Left colon (tissue), 2 donors: ENCODE data around the gene PDE7B. TPM values are rescaled to one million over a fixed set of nuclear protein-coding genes. Genes with fewer than 3 reads are reported as not detected.
A peak's percentile ranks its signal among the peaks of the same experiment; 100 is the strongest.

Experiments used
- ATAC-seq: fragments of 200-7000 bp; cut with Tn5 transposase; one replicate; pipeline ENCODE4 v1.9.1; 2020; ENCODE audit warnings: mild to moderate bottlenecking, moderate library complexity
- DNase-seq, 2 donors: peaks; one replicate each; pipeline ENCODE4 v3.0.0-alpha.2; 2020
- intact Hi-C, 2 donors: fragments of 100-400 bp; cut with DNase I in 1 of 2; cut with micrococcal nuclease in 1 of 2; formaldehyde crosslinking; loops; one replicate each; pipeline versions ENCODE4 v1.11.2 to v1.14.0; 2022; cut with DNase I, micrococcal nuclease
- long read RNA-seq: library from polyadenylated mRNA; unstranded; transcript quantifications from one replicate; pipeline ENCODE4 v2.0.0, GENCODE V29; 2021
- total RNA-seq, 2 donors: library from RNA; stranded (reverse); fragmentation: NEBNext Ultra II Directional; extraction: Animal tissue kit (Norgen Biotek cat#: 25700); gene quantifications; one replicate each; pipeline ENCODE4 v1.2.1, GENCODE V29; 2021
- donor health status: DM: no; HTN: no; CAD: no.
- donor health status: DM: yes; HTN: yes; CAD: no.

The PDE7B gene
- total RNA-seq: 1 to 10 TPM; 1.4 to 2.5 TPM
- long read RNA-seq, partial matches to known transcripts: 1 of 3 reads
- long read RNA-seq, other reads (novel, unspliced or antisense): 2 of 3 reads

DNA sequence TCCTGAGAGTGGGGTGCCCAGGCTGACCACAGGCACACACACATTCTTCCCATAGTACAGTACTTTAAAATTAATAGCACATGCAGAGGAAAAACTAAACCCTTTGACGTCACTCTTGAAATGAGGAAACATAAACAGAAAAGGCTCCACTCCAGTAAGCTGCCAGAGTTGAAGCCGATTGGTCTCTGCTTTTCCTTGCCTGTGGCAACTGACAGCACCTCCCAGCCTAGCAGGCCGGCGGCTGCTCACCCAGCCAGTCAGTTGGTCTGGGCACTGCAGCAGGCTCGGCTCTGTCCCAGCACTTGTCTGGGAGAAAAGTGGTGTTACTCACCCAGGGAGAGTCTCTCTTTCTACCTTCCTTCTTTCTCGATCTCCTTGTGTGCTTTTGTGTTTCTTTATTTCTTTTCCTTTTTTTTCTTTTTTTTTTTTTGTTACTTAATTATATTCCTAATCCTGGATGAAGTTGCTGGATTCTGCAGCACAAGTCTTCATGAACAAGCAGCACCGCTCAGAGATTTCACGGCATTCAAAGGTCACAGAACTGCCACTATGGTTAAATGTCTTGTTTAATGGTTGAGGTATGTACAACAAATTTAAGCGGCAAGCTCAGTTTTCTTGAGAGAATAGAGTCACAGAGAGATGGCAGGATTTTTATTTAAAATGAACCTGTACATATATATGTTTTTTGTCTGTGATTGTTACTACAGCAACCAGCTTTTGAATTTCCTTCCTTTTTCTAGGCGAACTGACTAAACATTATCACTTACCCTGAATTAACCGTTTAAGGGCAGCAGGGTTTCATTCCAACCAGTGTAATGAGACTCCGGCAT, at the start of gene PDE7B:
TSS of gene PDE7B (plus strand) at position 260 of the 830 bp plus-strand sequence.
- peak; percentile 99 for ATAC-seq
- DNase-seq: peak; percentile 72 to 80
- intact Hi-C loops: no loop called here

- intact Hi-C loops: no loop called here
- no peak for DNase-seq
- no peak for ATAC-seq
Measured at GRCh38 chr6:135801755-135802465, 49.6 kb upstream of the PDE7B start.

DNA sequence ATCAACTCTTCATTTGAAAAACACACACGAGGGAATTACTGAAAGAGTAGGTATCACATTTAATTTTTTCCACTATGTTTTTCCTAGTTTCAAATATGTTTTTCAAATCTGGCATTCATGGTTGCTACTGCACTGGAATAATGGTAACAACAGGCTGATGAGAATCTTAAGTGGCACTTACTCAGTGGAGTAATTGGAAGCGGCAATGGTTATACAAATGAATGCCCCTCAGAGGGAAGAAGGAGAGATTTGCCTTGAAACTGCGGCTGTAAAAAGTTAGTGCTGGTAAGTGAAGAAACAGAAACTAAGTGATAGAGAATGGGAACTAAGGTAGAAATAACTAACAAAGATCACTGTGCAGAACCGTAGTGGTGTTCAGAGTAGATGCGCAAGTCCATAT, 41.0 kb upstream of the PDE7B start:
- DNase-seq (no peak), ATAC-seq (no peak)
- intact Hi-C loops: no loop called here

DNA sequence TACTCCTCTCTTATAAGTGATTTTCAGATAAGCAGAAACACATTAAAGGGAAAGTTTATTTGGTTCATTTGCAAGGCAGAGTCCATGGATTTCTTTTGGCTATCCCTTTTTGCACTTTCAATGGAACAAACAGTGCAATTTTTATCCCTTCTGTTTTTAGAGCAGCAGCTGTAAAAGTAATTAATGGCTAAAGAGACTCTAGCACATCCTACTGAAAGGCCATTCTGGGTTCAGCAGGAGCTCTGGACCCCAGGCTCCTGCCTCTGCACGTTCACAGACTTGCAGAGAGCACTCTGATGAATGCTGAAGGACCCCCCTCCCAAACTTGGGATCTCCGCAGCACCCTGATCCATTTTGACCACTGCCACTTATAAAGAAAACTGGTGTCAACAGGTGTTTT, 40.3 kb upstream of the PDE7B start:
- intact Hi-C loops: no loop called here
- DNase-seq: no peak
- no peak for ATAC-seq

GRCh38 chr6:135811644-135812526, 39.6 kb upstream of the PDE7B start:
- ATAC-seq (no peak), DNase-seq (no peak)
- intact Hi-C loops: no loop called here

DNA sequence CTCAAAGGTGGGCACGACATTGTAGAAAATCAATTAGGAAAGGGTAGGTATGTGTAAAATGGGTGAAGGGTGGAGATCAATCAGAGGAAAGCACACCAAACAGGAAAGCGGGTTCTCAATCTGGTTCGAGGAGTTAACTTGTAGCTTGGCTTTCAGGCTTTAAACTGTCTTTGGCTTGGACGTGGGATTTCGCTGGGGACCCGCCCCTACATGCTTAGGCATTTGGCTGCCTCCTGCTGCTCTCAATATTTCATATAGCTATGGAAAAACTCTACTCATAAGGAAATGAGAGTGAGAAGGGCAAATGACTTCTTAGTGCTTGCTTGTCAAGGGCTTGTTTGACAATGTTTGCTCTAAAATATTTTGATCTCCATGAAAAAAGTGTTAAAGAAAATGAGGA, 38.1 kb upstream of the PDE7B start:
- no peak for DNase-seq
- no peak for ATAC-seq
- intact Hi-C loops: no loop called here

DNA sequence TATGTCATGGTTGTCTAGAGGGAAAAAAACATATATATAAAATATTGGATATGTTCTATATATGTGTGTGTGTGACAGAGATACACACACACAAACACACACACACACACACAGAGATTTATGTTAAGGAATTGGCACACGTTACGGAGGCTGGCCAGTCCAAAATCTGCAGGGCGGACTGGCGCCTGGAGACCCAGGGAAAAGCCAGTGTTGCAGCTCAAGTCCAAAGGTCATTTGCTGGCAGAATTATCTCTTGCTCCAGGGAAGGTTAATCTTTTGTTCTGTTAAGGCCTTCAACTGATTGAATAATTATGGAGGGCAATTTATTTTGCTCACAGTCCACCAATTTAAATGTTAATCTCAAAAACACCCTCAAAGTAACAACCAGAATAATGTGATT, 37.5 kb upstream of the PDE7B start:
- intact Hi-C loops: no loop called here
- DNase-seq: no peak
- ATAC-seq: no peak

DNA sequence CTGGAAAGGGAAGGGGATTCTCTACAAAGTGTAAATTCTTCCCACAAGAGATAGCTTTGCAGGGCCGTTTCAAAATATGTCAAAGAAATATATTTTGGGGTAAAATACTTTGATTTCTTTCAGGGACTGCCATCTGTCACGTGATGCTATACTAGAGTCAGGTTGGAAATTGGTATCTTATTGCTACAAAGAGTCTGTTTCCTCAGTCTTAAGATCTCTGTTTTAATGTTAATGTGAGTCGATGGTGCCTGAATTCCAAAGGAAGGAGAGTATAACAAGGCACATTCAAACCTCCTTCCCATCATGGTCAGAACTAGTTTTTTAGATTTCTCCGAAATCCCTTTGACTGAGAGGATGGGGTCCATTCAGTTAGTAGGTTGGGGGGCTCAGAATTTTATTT, 36.3 kb upstream of the PDE7B start:
- intact Hi-C loops: no loop called here

GRCh38 chr6:135817035-135817434, 34.5 kb upstream of the PDE7B start:
- ATAC-seq (no peak), DNase-seq (no peak)
- intact Hi-C loops: no loop called here

More for the DNA sequence above, 36.3 kb upstream of the PDE7B start:
- DNase-seq: no peak
- no peak for ATAC-seq

- no peak for DNase-seq
- no peak for ATAC-seq
- intact Hi-C loops: no loop called here
Measured at GRCh38 chr6:135819665-135820064, 31.8 kb upstream of the PDE7B start.

DNA sequence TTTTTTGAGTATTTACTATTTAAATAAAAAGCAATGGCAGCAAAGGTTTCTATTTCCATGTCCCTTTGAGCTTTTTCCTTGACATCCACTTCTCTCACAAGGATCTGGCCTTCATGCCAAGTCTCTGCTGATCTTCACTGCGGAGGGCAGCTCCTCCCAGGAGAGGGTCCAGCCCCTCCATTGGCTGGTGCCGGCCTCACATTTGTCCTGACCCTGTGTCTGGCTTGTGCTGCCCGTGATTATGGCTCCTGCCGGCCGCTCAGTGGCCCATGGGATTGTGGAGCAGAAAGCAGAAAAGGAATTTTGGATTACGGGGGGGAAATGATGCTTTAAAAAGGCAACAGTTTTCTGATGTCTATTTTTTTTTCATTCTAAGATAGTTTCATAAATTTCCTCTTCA, 31.2 kb upstream of the PDE7B start:
- intact Hi-C loops: no loop called here
- no peak for ATAC-seq
- no peak for DNase-seq

DNA sequence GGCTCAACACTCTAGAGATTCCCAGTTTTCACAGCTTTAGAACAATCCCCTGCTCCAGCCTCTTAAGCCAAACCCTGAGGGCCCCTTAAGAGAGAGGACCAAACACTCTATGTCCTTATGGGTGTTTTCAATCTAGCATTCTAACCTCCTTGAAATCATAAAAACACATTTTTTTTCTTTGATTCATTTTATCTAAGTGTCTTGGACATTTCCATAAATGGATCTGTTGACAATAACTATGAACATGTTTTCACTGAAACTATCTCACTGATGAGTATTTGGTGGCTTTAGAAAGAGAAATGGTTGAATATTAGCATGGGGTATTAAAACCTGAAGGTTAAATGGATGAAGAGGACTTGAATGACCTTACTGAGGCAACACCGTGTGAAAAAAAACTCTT, 27.6 kb upstream of the PDE7B start:
- DNase-seq (no peak), ATAC-seq (no peak)
- intact Hi-C loops: no loop called here

- ATAC-seq (no peak), DNase-seq (no peak)
- intact Hi-C loops: no loop called here
Measured at GRCh38 chr6:135826236-135826804, 25.2 kb upstream of the PDE7B start.

DNA sequence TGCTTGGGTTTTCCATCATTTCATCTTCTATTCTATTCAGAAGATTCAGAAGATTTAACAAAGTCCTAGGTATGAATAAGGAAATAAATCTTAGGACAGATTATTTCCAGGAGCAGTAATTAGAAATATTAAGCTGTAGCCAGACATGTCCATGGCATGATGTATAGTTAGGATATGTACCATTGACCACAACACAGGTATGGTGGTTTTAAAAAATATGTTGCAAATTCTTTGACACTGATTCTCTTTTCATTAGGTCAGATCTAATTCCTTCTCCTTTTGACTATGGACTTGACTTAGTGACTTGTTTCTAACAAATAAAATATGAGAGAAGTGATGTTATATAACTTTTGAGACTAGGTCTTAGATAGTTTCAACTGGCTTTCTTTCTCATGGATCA, 23.5 kb upstream of the PDE7B start:
- intact Hi-C loops: no loop called here
- ATAC-seq: no peak
- no peak for DNase-seq

GRCh38 chr6:135830452-135830881, 21.0 kb upstream of the PDE7B start:
- intact Hi-C loops: no loop called here
- ATAC-seq: no peak

GRCh38 chr6:135831016-135831415, 20.5 kb upstream of the PDE7B start:
- intact Hi-C loops: no loop called here
- DNase-seq (no peak), ATAC-seq (no peak)

More at GRCh38 chr6:135830452-135830881, 21.0 kb upstream of the PDE7B start:
- no peak for DNase-seq

DNA sequence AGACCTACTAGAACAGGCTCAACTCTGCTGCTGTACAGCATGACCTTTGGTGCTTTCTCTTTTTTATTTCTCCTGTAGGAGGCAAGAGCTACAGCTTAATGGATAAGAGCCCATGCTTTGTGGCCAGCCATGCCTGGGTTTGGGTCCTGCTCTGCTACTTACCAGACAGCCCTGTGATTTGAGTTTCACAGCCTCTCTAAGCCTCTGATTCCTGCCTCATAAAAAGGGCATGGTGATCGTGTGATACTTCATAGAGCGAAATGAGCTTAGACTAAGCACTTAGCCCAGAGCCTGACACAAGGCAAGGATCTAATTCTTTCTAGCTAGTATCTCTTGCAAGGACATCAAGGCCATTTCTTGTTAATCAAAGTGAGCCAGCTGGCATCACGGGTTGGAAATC, 19.3 kb upstream of the PDE7B start:
- no peak for DNase-seq
- ATAC-seq: no peak
- intact Hi-C loops: no loop called here

DNA sequence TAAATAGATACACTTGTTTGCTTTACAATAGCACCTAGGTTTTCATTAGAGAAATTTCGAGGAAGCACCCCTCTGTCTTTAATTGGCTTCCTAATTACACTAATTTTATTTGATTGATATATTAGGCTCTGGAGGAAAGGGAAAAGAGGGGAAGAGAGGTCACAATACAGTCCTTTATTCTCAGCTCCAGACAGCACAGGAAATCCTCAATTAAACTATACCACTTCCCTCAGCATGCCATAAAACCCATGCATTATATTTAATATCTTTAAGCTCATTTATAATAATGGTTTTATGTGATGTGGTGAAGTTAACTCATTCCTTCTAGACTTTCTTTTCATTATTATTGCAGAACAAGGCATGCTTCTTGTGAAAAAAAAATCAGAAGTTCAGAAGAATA, 17.7 kb upstream of the PDE7B start:
- intact Hi-C loops: no loop called here
- DNase-seq: no peak
- ATAC-seq: no peak
